ENCODE results near the gene CDH8.

CDH8 gene

GRCh38 chr16:61968242-61969076 lies 67.8 kb downstream of the CDH8 start:
- no peak for FAIRE-seq
- DNase-seq (ENCODE audit: insufficient read length, low spot score): no peak
- no peak for TF ChIP-seq CTCF (IDR thresholded peaks at IDR 0.05; ENCODE audit: insufficient read depth, missing control alignments)

- no peak for TF ChIP-seq CTCF (IDR thresholded peaks at IDR 0.05; ENCODE audit: insufficient read depth, missing control alignments)
- DNase-seq (ENCODE audit: insufficient read length, low spot score) (no peak), FAIRE-seq (no peak)
Measured at GRCh38 chr16:61957075-61957855, 79.0 kb downstream of the CDH8 start.

GRCh38 chr16:61952841-61953240 lies 83.4 kb downstream of the CDH8 start:
- DNase-seq (ENCODE audit: insufficient read length, low spot score) (no peak), FAIRE-seq (no peak)
- TF ChIP-seq CTCF (IDR thresholded peaks at IDR 0.05; ENCODE audit: insufficient read depth, missing control alignments): no peak

GRCh38 chr16:61948414-61948813 lies 87.8 kb downstream of the CDH8 start:
- no peak for TF ChIP-seq CTCF (IDR thresholded peaks at IDR 0.05; ENCODE audit: insufficient read depth, missing control alignments)
- no peak for DNase-seq (ENCODE audit: insufficient read length, low spot score)
- no peak for FAIRE-seq

GRCh38 chr16:61946019-61946418 lies 90.2 kb downstream of the CDH8 start:
- FAIRE-seq: no peak
- TF ChIP-seq CTCF (IDR thresholded peaks at IDR 0.05; ENCODE audit: insufficient read depth, missing control alignments): no peak
- DNase-seq (ENCODE audit: insufficient read length, low spot score): no peak

GRCh38 chr16:61945511-61945910 lies 90.7 kb downstream of the CDH8 start:
- TF ChIP-seq CTCF (IDR thresholded peaks at IDR 0.05; ENCODE audit: insufficient read depth, missing control alignments): no peak
- DNase-seq (ENCODE audit: insufficient read length, low spot score) (no peak), FAIRE-seq (no peak)

- TF ChIP-seq CTCF (IDR thresholded peaks at IDR 0.05; ENCODE audit: insufficient read depth, missing control alignments): no peak
- DNase-seq (ENCODE audit: insufficient read length, low spot score) (no peak), FAIRE-seq (no peak)
Measured at GRCh38 chr16:61944004-61944403, 92.2 kb downstream of the CDH8 start.
